Measurements from ENCODE around the gene DDAH1.

DDAH1 gene

GRCh38 chr1:85328713-85329397 lies 136.1 kb downstream of the DDAH1 start:
- DNase-seq (ENCODE audit: low read depth in 2 of 2) = no peak

DNA sequence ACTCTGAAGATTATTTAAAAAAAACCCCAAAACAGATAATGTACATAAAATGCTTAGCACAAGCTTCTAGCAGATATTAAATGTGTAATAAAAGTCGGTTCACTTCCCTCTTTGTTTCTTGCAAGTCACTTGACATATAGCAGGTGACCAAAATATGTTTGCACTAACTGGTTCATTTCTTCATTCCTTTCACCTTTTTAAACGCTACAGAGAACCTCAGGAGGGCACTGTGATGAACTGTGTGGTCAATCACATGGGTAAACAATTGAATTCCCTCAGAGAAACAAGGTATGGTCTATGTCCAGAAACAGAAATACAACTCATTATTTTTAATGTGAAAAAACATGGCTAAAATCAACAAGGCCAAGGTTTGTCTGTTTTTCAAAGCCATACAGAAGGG lies 137.2 kb downstream of the DDAH1 start:
- no peak for DNase-seq (ENCODE audit: low read depth in 2 of 2)

- no peak for DNase-seq (ENCODE audit: low read depth in 2 of 2)
These were observed 138.1 kb downstream of the DDAH1 start for GRCh38 chr1:85326851-85327250.

GRCh38 chr1:85326336-85326735 lies 138.6 kb downstream of the DDAH1 start:
- DNase-seq (ENCODE audit: low read depth in 2 of 2) = no peak

GRCh38 chr1:85325920-85326319 lies 139.0 kb downstream of the DDAH1 start:
- no peak for DNase-seq (ENCODE audit: low read depth in 2 of 2)

GRCh38 chr1:85323770-85324169 lies 141.2 kb downstream of the DDAH1 start:
- DNase-seq (ENCODE audit: low read depth in 2 of 2) = no peak

- no peak for DNase-seq (ENCODE audit: low read depth in 2 of 2)
These were observed 142.3 kb downstream of the DDAH1 start for GRCh38 chr1:85322655-85323054.

GRCh38 chr1:85321237-85321964 lies 143.6 kb downstream of the DDAH1 start:
- peak in 1 of 2 experiments; percentile 17 for DNase-seq (ENCODE audit: low read depth in 2 of 2)

DNA sequence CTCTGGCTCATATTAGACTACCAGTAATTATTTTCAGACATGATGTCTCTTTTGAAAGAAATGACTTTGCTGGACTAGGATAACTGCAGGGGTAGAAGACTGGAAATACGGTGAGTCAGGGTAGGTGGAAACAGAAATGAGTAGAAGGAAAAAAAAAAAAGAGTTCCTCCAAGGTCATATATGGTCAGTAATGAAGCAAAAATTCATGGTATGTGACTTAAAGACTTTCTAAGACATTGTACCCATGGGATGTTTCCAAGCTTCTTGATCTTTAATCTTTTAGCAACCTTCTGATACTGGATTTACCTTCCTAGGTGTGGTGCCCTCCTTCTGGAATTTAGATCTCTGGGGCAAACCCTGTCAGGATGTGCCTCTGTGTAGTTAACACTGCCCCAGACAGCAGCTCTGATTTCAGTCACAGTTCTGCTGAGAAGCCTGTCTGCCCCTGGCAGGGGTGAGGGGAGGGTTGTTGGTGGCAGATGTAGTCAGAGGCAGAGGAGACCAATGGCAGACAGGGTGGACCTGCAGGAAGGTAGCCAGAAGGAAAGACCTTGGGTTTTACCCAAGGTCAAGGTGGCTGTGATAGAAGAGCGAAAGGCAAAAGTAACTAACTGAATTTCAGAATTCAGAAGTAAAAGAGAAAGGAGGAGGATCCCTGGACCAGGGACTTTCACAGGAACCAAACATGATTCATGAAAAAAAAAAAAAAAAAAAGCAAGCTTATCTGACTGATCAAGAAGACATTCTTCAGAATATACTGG lies 144.4 kb downstream of the DDAH1 start:
- no peak for DNase-seq (ENCODE audit: low read depth in 2 of 2)

- DNase-seq (ENCODE audit: low read depth in 2 of 2) = no peak
These were observed 145.0 kb downstream of the DDAH1 start for GRCh38 chr1:85319931-85320330.

- no peak for DNase-seq (ENCODE audit: low read depth in 2 of 2)
These were observed 145.5 kb downstream of the DDAH1 start for GRCh38 chr1:85319491-85319890.

DNA sequence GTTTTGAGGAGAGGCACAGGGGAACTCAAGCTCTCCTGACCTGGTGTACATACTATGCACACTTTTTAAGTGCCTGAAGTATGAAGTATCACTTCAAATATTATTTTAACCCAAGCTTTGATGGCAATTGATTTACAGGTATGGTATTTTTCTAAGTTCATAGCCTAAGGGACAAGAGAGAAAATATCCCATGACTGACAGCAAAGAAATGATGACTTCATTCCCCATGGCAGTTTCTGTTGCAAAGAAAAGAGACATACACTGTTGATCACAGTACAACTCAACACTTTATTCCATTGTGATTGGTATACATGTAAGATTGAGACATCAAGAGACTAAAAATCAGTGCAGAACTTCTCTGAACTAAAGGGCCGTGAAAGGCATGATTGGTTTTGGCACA lies 146.7 kb downstream of the DDAH1 start:
- DNase-seq (ENCODE audit: low read depth in 2 of 2) = no peak

- no peak for DNase-seq (ENCODE audit: low read depth in 2 of 2)
These were observed 147.4 kb downstream of the DDAH1 start for GRCh38 chr1:85317560-85317959.

- DNase-seq (ENCODE audit: low read depth in 2 of 2) = no peak
These were observed 148.6 kb downstream of the DDAH1 start for GRCh38 chr1:85316321-85316720.

- DNase-seq (ENCODE audit: low read depth in 2 of 2) = no peak
These were observed 149.2 kb downstream of the DDAH1 start for GRCh38 chr1:85315789-85316188.

DNA sequence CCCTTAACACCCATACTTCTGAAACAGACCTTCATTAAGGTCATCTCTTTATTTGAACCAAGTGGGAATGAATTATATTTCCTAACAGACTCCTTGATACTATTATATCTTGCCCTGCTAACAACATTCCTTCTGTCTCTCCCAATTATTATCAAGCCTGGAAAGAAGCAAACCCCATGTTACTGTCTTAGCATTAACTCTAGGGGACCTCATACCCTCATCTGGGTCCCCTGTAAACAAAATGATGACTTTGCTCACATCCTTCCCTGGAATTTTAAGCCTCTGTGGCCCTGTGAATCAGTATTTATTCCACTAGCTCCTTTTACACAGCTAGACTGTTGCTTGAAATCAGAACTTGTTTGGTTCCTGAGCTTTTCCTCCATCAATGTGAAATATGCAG lies 150.2 kb downstream of the DDAH1 start:
- no peak for DNase-seq (ENCODE audit: low read depth in 2 of 2)

- no peak for DNase-seq (ENCODE audit: low read depth in 2 of 2)
These were observed 150.9 kb downstream of the DDAH1 start for GRCh38 chr1:85313888-85314696.

DNA sequence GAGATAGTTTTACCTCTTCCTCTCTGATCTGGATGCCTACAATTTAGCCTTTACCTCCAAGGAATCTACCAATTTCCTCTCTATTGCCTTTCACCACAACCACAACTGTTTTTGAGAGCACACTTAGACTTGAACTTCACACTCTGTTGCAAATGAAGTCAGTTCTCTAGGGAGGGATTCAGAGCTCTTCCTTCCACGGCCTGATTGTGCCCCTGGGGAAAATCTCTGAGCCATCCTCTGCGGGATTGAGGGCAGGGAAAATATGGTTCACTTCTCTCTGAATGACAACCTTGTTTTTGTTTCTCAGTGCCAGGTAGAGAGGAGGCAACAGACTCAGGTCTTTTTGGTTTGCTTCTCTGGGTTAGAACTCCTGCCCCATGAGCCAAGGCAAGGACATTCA lies 153.1 kb downstream of the DDAH1 start:
- no peak for DNase-seq (ENCODE audit: low read depth in 2 of 2)

- DNase-seq (ENCODE audit: low read depth in 2 of 2) = no peak
These were observed 156.1 kb downstream of the DDAH1 start for GRCh38 chr1:85308833-85309350.

GRCh38 chr1:85307987-85308832 lies 156.7 kb downstream of the DDAH1 start:
- peak; percentile 39 to 60 for DNase-seq (ENCODE audit: low read depth in 2 of 2)

DNA sequence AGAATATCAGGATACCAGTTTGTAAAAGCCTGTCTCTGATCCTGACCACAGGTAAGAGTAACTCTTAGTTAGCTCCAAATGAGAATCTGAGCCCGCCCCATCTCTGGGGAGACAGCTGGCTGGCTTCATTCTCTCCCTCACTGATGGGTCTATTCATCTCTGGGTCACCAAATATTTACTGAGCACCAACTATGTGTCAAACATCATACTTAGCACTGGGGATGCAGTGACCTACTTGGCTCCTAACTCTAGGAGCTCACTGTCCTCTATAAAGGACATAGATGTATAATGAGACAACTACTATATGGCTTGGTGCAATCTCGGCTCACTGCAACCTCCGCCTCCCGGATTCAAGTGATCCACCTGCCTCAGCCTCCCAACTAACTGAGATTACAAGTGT lies 158.7 kb downstream of the DDAH1 start:
- DNase-seq (ENCODE audit: low read depth in 2 of 2) = no peak

All from stimulated activated CD4-positive, alpha-beta T cell treated with anti-CD3 and anti-CD28 coated beads, Interleukin-12 subunit alpha, Interleukin-12 subunit beta, amount 100 ng/mL, for 24 hours (primary cell).